ENCODE data around the gene AK5.

The AK5 gene

GRCh38 chr1:77275194-77275593, 6.6 kb upstream of the AK5 start:
- no peak for TF ChIP-seq CTCF (conservative IDR thresholded peaks at IDR 0.05)
- H3K27ac ChIP-seq = no peak overlapping the region

- no peak overlapping the region for H3K27ac ChIP-seq
- no peak for TF ChIP-seq CTCF (conservative IDR thresholded peaks at IDR 0.05)
Measured at GRCh38 chr1:77276941-77277340, 4.9 kb upstream of the AK5 start.

GRCh38 chr1:77279929-77280328, 1.9 kb upstream of the AK5 start:
- H3K27ac ChIP-seq = no peak overlapping the region
- TF ChIP-seq CTCF (conservative IDR thresholded peaks at IDR 0.05) = no peak

- H3K27ac ChIP-seq = peak overlapping the region; percentile 81; the same call in 1 of the 2 replicates
- no peak for TF ChIP-seq CTCF (conservative IDR thresholded peaks at IDR 0.05)
Measured at GRCh38 chr1:77280962-77281361, 857 bp upstream of the AK5 start.

- H3K27ac ChIP-seq = peak overlapping the region; percentile 81
Measured at GRCh38 chr1:77282187-77282865, 507 bp downstream of the AK5 start.

GRCh38 chr1:77282866-77283539, 1.2 kb downstream of the AK5 start:
- TF ChIP-seq CTCF (conservative IDR thresholded peaks at IDR 0.05) = no peak

More at GRCh38 chr1:77282187-77282865, 507 bp downstream of the AK5 start:
- TF ChIP-seq CTCF (conservative IDR thresholded peaks at IDR 0.05) = no peak; the same call in 1 of the 2 replicates

GRCh38 chr1:77283701-77284425, 2.0 kb downstream of the AK5 start:
- no peak for TF ChIP-seq CTCF (conservative IDR thresholded peaks at IDR 0.05)
- H3K27ac ChIP-seq = no peak overlapping the region

More at GRCh38 chr1:77282866-77283539, 1.2 kb downstream of the AK5 start:
- peak overlapping the region; percentile 81 for H3K27ac ChIP-seq

All from VCaP (cell line).